Neutrophil (primary cell): ENCODE results near the gene DOCK3.
"Not testable (repeated sequence)": the region's sequence is repeated elsewhere in the genome, so short reads cannot be mapped to it uniquely, and the experiment has no call there.

Experiments
- H3K27ac ChIP-seq: fragments of 200-600 bp; sonication (generic); 2 replicates; pipeline ENCODE4 v1.5.1; 2016; ENCODE audit warnings: mild to moderate bottlenecking, moderate library complexity
- H3K27me3 ChIP-seq: fragments of 200-600 bp; sonication (generic); 2 replicates; pipeline ENCODE4 v1.6.0; 2016; ENCODE audit warnings: mild to moderate bottlenecking
- H3K36me3 ChIP-seq: fragments of 200-600 bp; sonication (generic); 2 replicates; pipeline ENCODE4 v1.5.1; 2017
- H3K4me1 ChIP-seq, 2 experiments: fragments of 200-600 bp in 1 of 2; sonication (generic) in 1 of 2; 1 replicate in 1 of 2; 2 replicates in 1 of 2; pipeline versions ENCODE4 v1.5.1 to v1.6.1; 2013 to 2016; ENCODE audit warnings: low read depth in 1 of 2, low read length in 1 of 2, mild to moderate bottlenecking in 1 of 2, moderate library complexity in 1 of 2; ENCODE audit not compliant: control insufficient read depth in 1 of 2, insufficient read depth in 1 of 2
- H3K4me3 ChIP-seq, 2 experiments: fragments of 200-600 bp in 1 of 2; sonication (generic) in 1 of 2; 1 replicate in 1 of 2; 2 replicates in 1 of 2; pipeline ENCODE4 v1.5.1; 2013 to 2016; ENCODE audit warnings: low read depth in 1 of 2, low read length in 1 of 2, mild to moderate bottlenecking in 1 of 2, moderate library complexity in 1 of 2
- H3K9me3 ChIP-seq: fragments of 200-600 bp; sonication (generic); 2 replicates; pipeline ENCODE4 v1.5.1; 2016
- TF ChIP-seq, protein P1 (sequence below): fragments of 200-600 bp; sonication (generic); IDR thresholded peaks from 2 replicates; pipeline ENCODE4 v1.5.1; 2016; ENCODE audit warnings: antibody characterized with exemption

DOCK3 gene

DNA sequence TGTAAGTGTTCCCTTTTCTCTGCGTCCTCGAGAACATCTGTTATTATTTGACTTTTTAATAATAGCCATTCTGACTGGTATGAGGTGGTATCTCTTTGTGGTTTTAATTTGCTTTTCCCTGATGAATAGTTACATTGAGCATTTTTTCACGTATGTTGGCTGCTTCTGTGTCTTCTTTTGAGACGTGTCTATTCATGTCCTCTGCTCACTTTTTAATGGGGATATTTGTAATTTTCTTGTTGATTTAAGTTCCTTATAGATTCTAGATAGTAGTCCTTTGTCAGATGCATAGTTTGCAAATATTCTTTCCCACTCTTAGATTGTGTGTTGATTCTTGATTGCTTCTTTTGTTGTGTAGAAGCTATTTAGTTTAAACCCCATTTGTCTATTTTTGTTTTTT, 179.2 kb downstream of the DOCK3 start:
- H3K9me3 ChIP-seq, result no peaks in the 10 kb centered on the region
- TF ChIP-seq, protein P1, sequence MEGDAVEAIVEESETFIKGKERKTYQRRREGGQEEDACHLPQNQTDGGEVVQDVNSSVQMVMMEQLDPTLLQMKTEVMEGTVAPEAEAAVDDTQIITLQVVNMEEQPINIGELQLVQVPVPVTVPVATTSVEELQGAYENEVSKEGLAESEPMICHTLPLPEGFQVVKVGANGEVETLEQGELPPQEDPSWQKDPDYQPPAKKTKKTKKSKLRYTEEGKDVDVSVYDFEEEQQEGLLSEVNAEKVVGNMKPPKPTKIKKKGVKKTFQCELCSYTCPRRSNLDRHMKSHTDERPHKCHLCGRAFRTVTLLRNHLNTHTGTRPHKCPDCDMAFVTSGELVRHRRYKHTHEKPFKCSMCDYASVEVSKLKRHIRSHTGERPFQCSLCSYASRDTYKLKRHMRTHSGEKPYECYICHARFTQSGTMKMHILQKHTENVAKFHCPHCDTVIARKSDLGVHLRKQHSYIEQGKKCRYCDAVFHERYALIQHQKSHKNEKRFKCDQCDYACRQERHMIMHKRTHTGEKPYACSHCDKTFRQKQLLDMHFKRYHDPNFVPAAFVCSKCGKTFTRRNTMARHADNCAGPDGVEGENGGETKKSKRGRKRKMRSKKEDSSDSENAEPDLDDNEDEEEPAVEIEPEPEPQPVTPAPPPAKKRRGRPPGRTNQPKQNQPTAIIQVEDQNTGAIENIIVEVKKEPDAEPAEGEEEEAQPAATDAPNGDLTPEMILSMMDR, result no peak
- no peaks in the 10 kb centered on the region for H3K4me1 ChIP-seq
- H3K36me3 ChIP-seq, result no peaks in the 10 kb centered on the region
- H3K27ac ChIP-seq, result no peak overlapping the region
- no peaks in the 10 kb centered on the region for H3K27me3 ChIP-seq
- H3K4me3 ChIP-seq, result no peak overlapping the region

DNA sequence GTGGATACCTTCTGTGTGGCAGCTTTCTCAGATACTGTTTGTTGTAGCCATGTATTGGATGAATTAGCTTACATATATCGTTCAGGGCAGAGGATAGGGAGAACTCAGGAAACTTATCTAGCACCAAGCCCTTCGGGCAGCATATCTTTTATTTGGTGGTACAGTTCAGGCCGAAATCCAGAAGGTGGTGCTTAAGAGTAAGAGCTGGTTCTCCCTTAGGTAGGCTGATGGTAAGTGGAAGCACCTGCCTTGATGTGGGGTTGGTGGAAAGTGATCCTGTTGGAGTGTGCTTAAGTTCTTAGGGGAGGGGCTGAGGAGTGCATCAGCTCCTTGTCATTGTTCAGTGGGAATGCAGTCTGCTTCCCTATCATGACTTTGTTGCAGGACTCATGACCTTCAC, 187.5 kb downstream of the DOCK3 start:
- Histone ChIP-seq H3K4me3 (no peak overlapping the region), H3K27me3 (no peaks in the 10 kb centered on the region), H3K36me3 (no peaks in the 10 kb centered on the region), H3K4me1 (no peaks in the 10 kb centered on the region), H3K9me3 (no peaks in the 10 kb centered on the region), H3K27ac (no peak overlapping the region)
- TF ChIP-seq, protein P1, result no peak

DNA sequence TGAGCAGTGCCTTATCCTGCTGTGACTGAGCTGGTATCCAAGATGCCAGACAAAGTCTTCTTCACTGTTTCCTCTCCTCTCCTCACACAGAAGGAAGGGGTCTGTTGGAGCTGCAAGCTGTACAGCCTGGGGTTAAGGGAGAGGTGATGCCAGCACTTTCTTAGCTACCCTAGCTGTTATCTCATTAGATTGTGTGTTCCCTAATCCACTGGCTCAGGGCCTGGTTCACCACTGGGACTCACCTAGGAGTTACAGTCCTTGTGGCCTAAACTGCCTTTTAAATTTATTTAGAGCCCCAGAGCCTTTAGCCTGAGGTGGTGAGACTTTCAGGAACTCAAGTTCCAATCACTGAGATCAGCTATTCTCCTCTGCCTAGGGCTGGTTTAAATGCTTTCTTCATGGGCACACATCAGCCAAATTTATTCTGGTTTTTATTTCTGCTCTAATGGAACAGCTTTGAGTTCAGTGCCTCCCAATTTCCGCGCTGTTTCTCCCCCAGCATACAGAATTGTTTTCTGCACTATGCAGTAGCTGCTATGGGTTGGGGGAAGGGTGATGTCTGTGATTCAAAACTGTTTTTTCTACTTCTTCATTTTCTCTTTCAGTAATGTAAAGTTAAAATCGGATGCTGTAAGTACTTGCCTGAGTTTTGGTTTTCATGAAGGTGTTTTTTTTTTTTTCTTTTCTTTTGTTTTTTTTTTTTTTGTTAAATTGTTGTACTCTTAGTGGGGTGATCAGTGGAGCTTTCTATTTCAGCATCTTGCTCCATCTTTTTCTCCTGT, 198.8 kb downstream of the DOCK3 start:
- TF ChIP-seq, protein P1, result no peak
- Histone ChIP-seq H3K36me3 (no peaks in the 10 kb centered on the region), H3K9me3 (no peaks in the 10 kb centered on the region), H3K4me1 (no peaks in the 10 kb centered on the region), H3K27me3 (no peaks in the 10 kb centered on the region), H3K4me3 (no peak overlapping the region), H3K27ac (no peak overlapping the region)

DNA sequence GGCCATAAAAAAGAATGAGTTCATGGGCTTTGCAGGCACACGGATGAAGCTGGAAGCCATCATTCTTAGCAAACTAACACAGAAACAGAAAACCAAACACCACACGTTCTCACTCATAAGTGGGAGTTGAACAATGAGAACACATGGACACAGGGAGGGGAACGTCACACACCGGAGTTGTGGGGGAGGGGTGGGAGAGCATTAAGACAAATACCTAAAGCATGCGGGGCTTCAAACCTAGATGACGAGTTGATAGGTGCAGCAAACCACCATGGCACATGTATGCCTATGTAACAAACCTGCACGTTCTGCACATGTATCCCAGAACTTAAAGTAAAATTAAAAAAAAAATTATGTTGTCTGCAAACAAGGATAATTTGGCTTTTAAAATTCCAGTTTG, 200.1 kb downstream of the DOCK3 start:
- not testable (repeated sequence) for H3K4me1 ChIP-seq, H3K9me3 ChIP-seq, H3K4me3 ChIP-seq, H3K27me3 ChIP-seq, H3K27ac ChIP-seq, H3K36me3 ChIP-seq

DNA sequence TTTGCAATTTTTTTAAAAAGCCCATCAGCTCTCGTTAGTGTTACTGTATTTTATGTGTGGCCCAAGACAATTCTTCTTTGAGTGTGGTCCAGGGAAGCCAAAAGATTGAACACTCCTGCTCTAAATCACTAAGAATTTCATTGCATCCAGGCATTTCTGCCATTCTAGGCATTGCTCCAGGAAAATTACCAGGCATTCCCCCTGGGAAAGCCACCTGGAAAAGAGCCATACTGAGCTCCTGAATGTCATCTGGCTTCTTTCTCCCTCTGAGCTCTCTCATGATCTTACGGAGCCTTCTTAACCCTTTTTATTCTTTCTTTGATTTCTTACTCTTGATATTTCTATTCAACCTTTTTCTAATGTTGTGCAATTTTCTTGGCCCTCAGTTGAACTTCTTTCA, 202.2 kb downstream of the DOCK3 start:
- H3K4me3 ChIP-seq, result no peak overlapping the region
- H3K36me3 ChIP-seq, result no peaks in the 10 kb centered on the region
- no peaks in the 10 kb centered on the region for H3K27me3 ChIP-seq
- H3K4me1 ChIP-seq, result no peaks in the 10 kb centered on the region
- TF ChIP-seq, protein P1, result no peak
- H3K9me3 ChIP-seq, result no peaks in the 10 kb centered on the region
- no peak overlapping the region for H3K27ac ChIP-seq

DNA sequence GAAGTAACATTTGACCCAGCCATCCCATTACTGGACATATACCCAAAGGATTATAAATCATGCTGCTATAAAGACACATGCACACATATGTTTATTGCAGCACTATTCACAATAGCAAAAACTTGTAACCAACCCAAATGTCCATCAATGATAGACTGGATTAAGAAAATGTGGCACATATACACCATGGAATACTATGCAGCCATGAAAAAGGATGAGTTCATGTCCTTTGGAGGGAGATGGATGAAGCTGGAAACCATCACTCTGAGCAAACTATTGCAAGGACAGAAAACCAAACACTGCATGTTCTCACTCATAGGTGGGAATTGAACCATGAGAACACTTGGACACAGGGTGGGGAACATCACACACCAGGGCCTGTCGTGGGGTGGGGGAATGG, 208.0 kb downstream of the DOCK3 start:
- H3K9me3 ChIP-seq, H3K4me3 ChIP-seq, H3K27ac ChIP-seq, H3K27me3 ChIP-seq, H3K36me3 ChIP-seq, H3K4me1 ChIP-seq: not testable (repeated sequence)
